Natural killer cell treated with Interleukin-12 subunit alpha and Interleukin-12 subunit beta and Interleukin-15 and Interleukin-18, amount 100 ng/mL, for 72 hours (primary cell): Measurements from ENCODE around the gene ABCA4. TPM values are rescaled to one million over a fixed set of nuclear protein-coding genes. Genes with fewer than 3 reads are reported as not detected.

Experiments
- ATAC-seq, 2 donors: fragments of 150-1000 bp; cut with Tn5 transposase in 1 of 2; sonication (Bioruptor Pico), chemical (Tn5 transposase) in 1 of 2; 2 replicates each; pipeline ENCODE4 v1.10.0; 2021
- DNase-seq: peaks from one replicate; pipeline ENCODE4 v3.0.0; 2022; ENCODE audit warnings: low spot score
- H3K27ac Mint-ChIP-seq, 2 donors: 1 replicate in 1 of 2; 2 replicates in 1 of 2; pipeline ENCODE4 v1.8.0; 2022; ENCODE audit warnings: mixed read lengths in 2 of 2, mild to moderate bottlenecking in 1 of 2, moderate library complexity in 1 of 2
- H3K27me3 Mint-ChIP-seq, 2 donors: 1 replicate in 1 of 2; 2 replicates in 1 of 2; pipeline ENCODE4 v1.8.0; 2022; ENCODE audit warnings: mixed read lengths in 2 of 2
- H3K36me3 Mint-ChIP-seq: one replicate; pipeline ENCODE4 v1.8.0; 2022; ENCODE audit warnings: mixed read lengths
- H3K4me1 Mint-ChIP-seq, 2 donors: 1 replicate in 1 of 2; 2 replicates in 1 of 2; pipeline ENCODE4 v1.8.0; 2022; ENCODE audit warnings: low read depth in 2 of 2, mixed read lengths in 2 of 2, mild to moderate bottlenecking in 1 of 2
- H3K4me3 Mint-ChIP-seq: one replicate; pipeline ENCODE4 v1.8.0; 2022; ENCODE audit warnings: mixed read lengths
- H3K9me3 Mint-ChIP-seq: 2 replicates; pipeline ENCODE4 v1.8.0; 2022; ENCODE audit warnings: mixed read lengths
- total RNA-seq, 2 donors: library from RNA; stranded (reverse); gene quantifications; one replicate each; pipeline ENCODE4 v1.2.3, GENCODE V29; 2022

The ABCA4 gene
- total RNA-seq, 2 donors from 2014 or later: not detected

DNA sequence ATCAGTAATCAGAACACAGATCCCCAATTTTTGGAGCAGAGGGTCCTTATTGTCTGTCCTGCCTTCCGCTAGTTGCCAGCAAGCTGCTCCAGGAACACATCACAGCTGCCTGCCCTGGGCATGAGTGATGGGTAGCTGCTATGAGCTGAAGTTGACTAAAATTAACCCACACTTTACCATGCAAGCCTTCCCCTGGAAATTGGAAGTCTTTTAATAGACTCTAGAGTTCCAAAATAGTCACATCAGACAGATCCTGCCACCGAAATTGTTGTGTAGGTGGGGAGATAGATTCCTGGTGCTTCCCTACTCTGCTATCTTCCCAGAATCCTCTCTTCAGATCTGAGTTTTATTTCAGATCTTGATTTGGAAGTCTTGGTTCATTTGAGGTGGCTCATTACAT is 148.6 kb downstream of the ABCA4 start:
- Mint-ChIP-seq H3K36me3 (no peaks in the 10 kb centered on the region), H3K27ac (no peak overlapping the region), H3K4me3 (no peak overlapping the region), H3K9me3 (no peaks in the 10 kb centered on the region), H3K4me1 (no peaks in the 10 kb centered on the region), H3K27me3 (no peaks in the 10 kb centered on the region)
- no peak for DNase-seq
- no peak for ATAC-seq

GRCh38 chr1:93969887-93970286 is 151.1 kb downstream of the ABCA4 start:
- Mint-ChIP-seq H3K27ac (no peak overlapping the region), H3K4me1 (peaks cover 0 to 1% of the 10 kb centered on the region in 2 donors), H3K4me3 (no peak overlapping the region), H3K36me3 (no peaks in the 10 kb centered on the region), H3K27me3 (no peaks in the 10 kb centered on the region), H3K9me3 (no peaks in the 10 kb centered on the region)
- ATAC-seq (no peak), DNase-seq (no peak)

DNA sequence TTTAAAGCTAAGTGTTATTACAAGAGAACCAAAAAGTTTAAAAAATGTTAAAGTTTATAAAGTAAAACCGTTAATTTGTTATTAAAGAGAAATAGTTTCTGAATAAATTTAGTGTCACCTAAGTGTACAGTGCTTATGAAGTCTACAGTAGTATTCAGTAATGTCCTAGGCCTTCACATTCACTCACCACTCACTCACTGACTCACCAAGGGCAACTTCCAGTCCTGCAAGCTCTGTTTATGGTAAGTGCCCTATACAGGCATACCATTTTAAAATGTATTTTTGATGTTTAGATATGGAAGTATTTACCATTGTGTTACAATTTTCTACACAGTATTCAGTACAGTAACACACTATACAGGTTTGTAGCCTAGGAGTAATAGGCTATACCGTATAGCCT is 151.6 kb downstream of the ABCA4 start:
- DNase-seq (no peak), ATAC-seq (no peak)
- Mint-ChIP-seq H3K27me3 (no peaks in the 10 kb centered on the region), H3K36me3 (no peaks in the 10 kb centered on the region), H3K4me3 (no peak overlapping the region), H3K27ac (no peak overlapping the region), H3K9me3 (no peaks in the 10 kb centered on the region), H3K4me1 (peaks cover 0 to 5% of the 10 kb centered on the region in 2 donors)

DNA sequence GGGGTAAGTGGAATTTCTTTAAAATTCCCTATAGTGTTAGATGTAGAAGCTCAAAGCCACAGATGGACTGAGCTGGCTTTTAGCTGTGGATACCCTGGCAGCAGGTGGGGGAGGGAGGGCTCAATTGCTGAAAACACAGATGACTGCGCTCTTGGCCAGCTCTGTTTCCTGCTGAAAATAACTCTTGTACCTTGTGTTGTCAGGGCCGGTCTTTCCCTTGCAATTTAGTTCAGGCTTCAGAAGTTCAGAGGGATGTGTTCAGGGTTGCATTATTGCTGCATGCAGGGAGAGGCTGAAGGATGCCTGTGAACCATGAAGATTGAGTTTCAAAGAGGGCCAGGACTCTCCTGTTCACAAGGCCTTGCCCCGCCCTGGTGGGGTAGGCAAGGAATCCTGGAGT is 153.6 kb downstream of the ABCA4 start:
- H3K4me1 Mint-ChIP-seq: peaks cover 0 to 5% of the 10 kb centered on the region in 2 donors
- no peak for DNase-seq
- H3K36me3 Mint-ChIP-seq: no peaks in the 10 kb centered on the region
- no peaks in the 10 kb centered on the region for H3K9me3 Mint-ChIP-seq
- H3K27me3 Mint-ChIP-seq: no peaks in the 10 kb centered on the region
- no peak overlapping the region for H3K27ac Mint-ChIP-seq
- H3K4me3 Mint-ChIP-seq: no peak overlapping the region
- ATAC-seq: no peak

DNA sequence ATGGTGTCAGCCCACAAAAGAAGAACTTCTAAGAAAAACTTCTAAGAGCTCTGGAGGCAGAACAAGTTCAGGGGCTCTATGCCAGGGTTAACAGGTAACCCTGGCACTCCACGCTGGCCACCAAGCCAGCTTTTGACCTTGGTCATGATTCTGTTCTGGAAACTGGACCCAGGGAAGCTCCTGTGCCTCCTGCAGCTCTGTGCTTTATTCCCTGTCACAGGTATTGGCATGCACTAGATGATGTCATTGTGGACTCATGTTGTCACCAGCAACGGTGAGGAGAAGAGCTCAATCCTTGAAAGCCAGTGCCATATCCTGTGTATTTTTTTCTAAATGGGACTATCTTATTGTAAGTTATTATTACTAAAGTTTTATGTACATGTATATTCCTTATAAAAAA is 155.1 kb downstream of the ABCA4 start:
- H3K27ac Mint-ChIP-seq: no peak overlapping the region
- H3K36me3 Mint-ChIP-seq: no peaks in the 10 kb centered on the region
- peaks cover 0 to 5% of the 10 kb centered on the region in 2 donors for H3K4me1 Mint-ChIP-seq
- H3K27me3 Mint-ChIP-seq: no peaks in the 10 kb centered on the region
- DNase-seq: no peak
- ATAC-seq: no peak
- H3K4me3 Mint-ChIP-seq: no peak overlapping the region
- no peaks in the 10 kb centered on the region for H3K9me3 Mint-ChIP-seq

- no peak overlapping the region for H3K27ac Mint-ChIP-seq
- ATAC-seq (no peak), DNase-seq (no peak)
- no peaks in the 10 kb centered on the region for H3K9me3 Mint-ChIP-seq
- no peak overlapping the region for H3K4me3 Mint-ChIP-seq
- no peaks in the 10 kb centered on the region for H3K27me3 Mint-ChIP-seq
- H3K4me1 Mint-ChIP-seq: peaks cover 0 to 5% of the 10 kb centered on the region in 2 donors
- H3K36me3 Mint-ChIP-seq: no peaks in the 10 kb centered on the region
Measured at GRCh38 chr1:93965256-93965655, 155.7 kb downstream of the ABCA4 start.

- no peaks in the 10 kb centered on the region for H3K27me3 Mint-ChIP-seq
- H3K36me3 Mint-ChIP-seq: no peaks in the 10 kb centered on the region
- H3K4me1 Mint-ChIP-seq: peaks cover 0 to 5% of the 10 kb centered on the region in 2 donors
- H3K4me3 Mint-ChIP-seq: no peak overlapping the region
- no peak overlapping the region for H3K27ac Mint-ChIP-seq
- DNase-seq (no peak), ATAC-seq (no peak)
- H3K9me3 Mint-ChIP-seq: no peaks in the 10 kb centered on the region
Measured at GRCh38 chr1:93964777-93965200, 156.2 kb downstream of the ABCA4 start.

DNA sequence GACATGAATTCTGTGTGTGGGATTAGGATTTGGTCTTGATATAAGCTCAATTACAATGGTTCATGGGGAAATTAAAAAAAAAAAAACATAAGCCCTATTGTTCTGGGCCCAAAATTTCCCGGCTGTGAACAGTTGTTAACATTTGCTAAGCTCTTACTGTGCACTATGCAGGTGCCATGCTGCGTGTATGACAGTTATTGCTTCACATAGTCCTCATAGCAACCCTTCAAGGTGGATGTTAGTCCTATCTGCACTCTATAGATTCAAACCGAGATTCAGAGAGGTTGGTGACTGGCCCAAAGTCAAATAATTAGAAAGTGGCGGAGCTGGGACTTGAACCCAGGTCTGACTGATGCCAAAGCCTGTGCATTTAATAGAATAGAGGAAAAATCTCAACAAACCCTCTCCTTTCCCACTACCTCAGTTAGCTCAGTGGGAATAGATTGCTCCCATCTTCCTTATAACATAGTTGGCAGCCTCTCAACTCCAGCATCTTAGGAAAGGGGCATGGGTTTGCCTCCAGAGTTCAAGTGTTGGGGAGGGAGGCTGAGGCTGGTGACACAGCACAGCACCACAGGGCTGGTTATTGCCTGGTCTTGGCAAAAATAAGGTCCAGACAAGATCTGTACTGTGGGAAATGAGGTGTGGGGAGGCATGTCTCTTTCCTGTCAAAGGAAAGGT is 156.7 kb downstream of the ABCA4 start:
- Mint-ChIP-seq H3K27ac (no peak overlapping the region), H3K36me3 (no peaks in the 10 kb centered on the region), H3K9me3 (no peaks in the 10 kb centered on the region), H3K4me3 (no peak overlapping the region), H3K27me3 (no peaks in the 10 kb centered on the region), H3K4me1 (peaks cover 0 to 5% of the 10 kb centered on the region in 2 donors)
- DNase-seq: no peak
- no peak for ATAC-seq

GRCh38 chr1:93963585-93963984 is 157.4 kb downstream of the ABCA4 start:
- Mint-ChIP-seq H3K27ac (no peak overlapping the region), H3K4me1 (peaks cover 0 to 5% of the 10 kb centered on the region in 2 donors), H3K4me3 (no peak overlapping the region), H3K36me3 (no peaks in the 10 kb centered on the region), H3K27me3 (no peaks in the 10 kb centered on the region), H3K9me3 (no peaks in the 10 kb centered on the region)
- DNase-seq (no peak), ATAC-seq (no peak)

- DNase-seq: no peak
- Mint-ChIP-seq H3K9me3 (peaks cover 5% of the 10 kb centered on the region), H3K4me1 (peaks cover 0 to 5% of the 10 kb centered on the region in 2 donors), H3K27me3 (peaks cover 0 to 2% of the 10 kb centered on the region in 2 donors), H3K4me3 (no peak overlapping the region), H3K36me3 (peaks cover 11% of the 10 kb centered on the region), H3K27ac (no peak overlapping the region)
- ATAC-seq: no peak
Measured at GRCh38 chr1:93961906-93962305, 159.0 kb downstream of the ABCA4 start.

DNA sequence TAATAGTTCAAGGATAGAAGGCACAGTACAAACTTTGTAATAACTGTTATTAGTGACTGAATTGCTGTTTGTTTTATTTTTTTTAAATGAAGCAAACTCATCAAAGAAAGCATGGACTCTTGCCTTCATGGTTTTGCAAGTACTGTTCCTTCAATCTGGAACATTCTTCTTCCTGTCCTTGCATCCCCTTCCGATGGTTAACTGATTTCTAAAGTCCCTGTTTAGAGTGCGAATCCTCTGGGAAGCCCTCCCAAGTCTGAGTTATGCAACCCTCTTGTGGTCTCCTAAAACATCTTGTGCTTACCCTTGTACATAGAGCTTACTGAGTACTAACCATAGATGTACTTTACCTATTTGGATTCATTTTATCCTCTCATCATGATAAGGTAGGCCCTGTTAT is 159.5 kb downstream of the ABCA4 start:
- H3K27ac Mint-ChIP-seq: no peak overlapping the region
- no peak for ATAC-seq
- DNase-seq: no peak

DNA sequence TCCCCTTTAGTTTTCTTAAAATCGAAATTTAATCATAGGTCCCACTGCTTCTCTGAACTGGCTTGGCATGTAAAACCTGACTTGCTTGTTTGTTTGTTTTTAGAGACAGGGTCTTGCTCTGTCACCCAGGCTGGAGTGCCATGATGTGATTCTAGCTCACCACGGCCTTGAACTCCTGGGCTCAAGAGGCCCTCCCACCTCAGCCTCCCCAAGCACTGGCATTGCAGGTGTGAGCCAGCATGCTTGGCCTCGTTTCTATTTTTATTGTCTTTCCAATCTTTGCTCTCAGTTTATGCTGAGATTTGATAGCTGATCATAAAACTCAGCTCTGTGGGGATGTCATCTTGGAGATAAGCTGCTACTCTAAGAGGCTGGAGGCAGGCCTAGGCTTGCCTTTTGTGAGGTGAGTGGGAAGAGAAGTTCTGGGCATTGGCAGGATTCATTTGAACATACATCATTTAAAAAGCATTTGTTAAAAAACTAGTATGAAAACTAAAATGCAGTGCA is 160.3 kb downstream of the ABCA4 start:
- Mint-ChIP-seq H3K27ac (no peak overlapping the region), H3K27me3 (peaks cover 0 to 2% of the 10 kb centered on the region in 2 donors), H3K36me3 (peaks cover 19% of the 10 kb centered on the region), H3K9me3 (peaks cover 9% of the 10 kb centered on the region), H3K4me1 (peaks cover 0 to 5% of the 10 kb centered on the region in 2 donors), H3K4me3 (no peak overlapping the region)
- DNase-seq (no peak), ATAC-seq (no peak)

More for the DNA sequence above, 159.5 kb downstream of the ABCA4 start:
- H3K4me3 Mint-ChIP-seq: no peak overlapping the region
- peaks cover 0 to 2% of the 10 kb centered on the region in 2 donors for H3K27me3 Mint-ChIP-seq
- peaks cover 5% of the 10 kb centered on the region for H3K9me3 Mint-ChIP-seq
- peaks cover 0 to 5% of the 10 kb centered on the region in 2 donors for H3K4me1 Mint-ChIP-seq
- H3K36me3 Mint-ChIP-seq: peaks cover 12% of the 10 kb centered on the region

- H3K36me3 Mint-ChIP-seq: peaks cover 31% of the 10 kb centered on the region
- no peak overlapping the region for H3K27ac Mint-ChIP-seq
- no peak overlapping the region for H3K4me3 Mint-ChIP-seq
- H3K9me3 Mint-ChIP-seq: peaks cover 12% of the 10 kb centered on the region
- ATAC-seq (no peak), DNase-seq (no peak)
- H3K4me1 Mint-ChIP-seq: no peaks in the 10 kb centered on the region
- peaks cover 0 to 2% of the 10 kb centered on the region in 2 donors for H3K27me3 Mint-ChIP-seq
Measured at GRCh38 chr1:93959413-93959812, 161.5 kb downstream of the ABCA4 start.

- peaks cover 12% of the 10 kb centered on the region for H3K9me3 Mint-ChIP-seq
- DNase-seq (no peak), ATAC-seq (no peak)
- peaks cover 0 to 2% of the 10 kb centered on the region in 2 donors for H3K27me3 Mint-ChIP-seq
- peak overlapping the region in 1 of 2 donors; percentile 6 for H3K27ac Mint-ChIP-seq
- H3K4me3 Mint-ChIP-seq: no peak overlapping the region
- H3K4me1 Mint-ChIP-seq: no peaks in the 10 kb centered on the region
- H3K36me3 Mint-ChIP-seq: peaks cover 31% of the 10 kb centered on the region
Measured at GRCh38 chr1:93958726-93959100, 162.2 kb downstream of the ABCA4 start.
